WTC11 (cell line): ENCODE results near the gene PDE1A. TPM values are rescaled to one million over a fixed set of nuclear protein-coding genes. Genes with fewer than 3 reads are reported as not detected.

Experiments
- ATAC-seq: fragments of 200-7000 bp; cut with Tn5 transposase; 2 replicates; pipeline ENCODE4 v1.10.0; 2021; ENCODE audit warnings: mild to moderate bottlenecking, moderate library complexity
- CTCF ChIA-PET: fragments of 300-600 bp; sonication (Branson Sonifier 250); formaldehyde crosslinking; loops from one replicate; lab custom pipeline; 2021; ENCODE audit warnings: antibody characterized with exemption; lab: Charles Lee
- POLR2A ChIA-PET: fragments of 350-600 bp; sonication (Branson Sonifier 250); formaldehyde crosslinking; loops from one replicate; lab custom pipeline; 2021; ENCODE audit warnings: antibody characterized with exemption; lab: Charles Lee
- DNase-seq: peaks from one replicate; pipeline ENCODE4 v3.0.0; 2021; ENCODE audit warnings: low spot score
- H3K27ac Mint-ChIP-seq: 2 replicates; pipeline ENCODE4 v1.8.0; 2021; ENCODE audit warnings: mixed read lengths
- H3K27me3 Mint-ChIP-seq: 2 replicates; pipeline ENCODE4 v1.8.0; 2021; ENCODE audit warnings: low read depth, mild to moderate bottlenecking, moderate library complexity, mixed read lengths
- H3K36me3 Mint-ChIP-seq: 2 replicates; pipeline ENCODE4 v1.8.0; 2021; ENCODE audit warnings: mixed read lengths
- H3K4me1 Mint-ChIP-seq: 2 replicates; pipeline ENCODE4 v1.8.0; 2022; ENCODE audit warnings: mixed read lengths
- H3K4me3 Mint-ChIP-seq: 2 replicates; pipeline ENCODE4 v1.8.0; 2021; ENCODE audit warnings: mild to moderate bottlenecking, moderate library complexity, mixed read lengths
- H3K9me3 Mint-ChIP-seq: 2 replicates; pipeline ENCODE4 v1.8.0; 2021; ENCODE audit warnings: mixed read lengths
- AFF4 ChIP-seq: sonication (generic); formaldehyde crosslinking; IDR thresholded peaks from 2 replicates; pipeline ENCODE4 v1.8.1; 2023; ENCODE audit warnings: mild to moderate bottlenecking, missing genetic modification reagents, borderline replicate concordance
- AR ChIP-seq: fragments of 250-450 bp; sonication (Bioruptor Pico); IDR thresholded peaks from 2 replicates; pipeline ENCODE4 v1.9.0; 2021; ENCODE audit warnings: mild to moderate bottlenecking
- CREB1 ChIP-seq: sonication (generic); formaldehyde crosslinking; IDR thresholded peaks from 2 replicates; pipeline ENCODE4 v1.8.0; 2023; ENCODE audit warnings: mild to moderate bottlenecking, missing genetic modification reagents
- E2F5 ChIP-seq: sonication (generic); formaldehyde crosslinking; IDR thresholded peaks from 2 replicates; pipeline ENCODE4 v1.8.1; 2022; ENCODE audit warnings: mild to moderate bottlenecking, moderate library complexity, missing genetic modification reagents
- JUN ChIP-seq: sonication (generic); formaldehyde crosslinking; IDR thresholded peaks from 2 replicates; pipeline ENCODE4 v1.8.0; 2023; ENCODE audit warnings: mild to moderate bottlenecking, missing genetic modification reagents
- NFE2L1 ChIP-seq: sonication (generic); formaldehyde crosslinking; IDR thresholded peaks from 2 replicates; pipeline ENCODE4 v1.8.1; 2023; ENCODE audit warnings: missing genetic modification reagents
- OVOL2 ChIP-seq: fragments of 250-450 bp; sonication (Bioruptor Pico); IDR thresholded peaks from 2 replicates; pipeline ENCODE4 v1.9.0; 2021; ENCODE audit warnings: mild to moderate bottlenecking, borderline replicate concordance
- PRRX2 ChIP-seq: fragments of 250-450 bp; sonication (Bioruptor Pico); IDR thresholded peaks from 2 replicates; pipeline ENCODE4 v1.8.0; 2021; ENCODE audit warnings: mild to moderate bottlenecking
- SMAD3 ChIP-seq: sonication (generic); formaldehyde crosslinking; IDR thresholded peaks from 2 replicates; pipeline ENCODE4 v1.8.0; 2022; ENCODE audit warnings: missing genetic modification reagents, mild to moderate bottlenecking, borderline replicate concordance
- TCF7 ChIP-seq: sonication (generic); formaldehyde crosslinking; IDR thresholded peaks from 2 replicates; pipeline ENCODE4 v1.8.0; 2022; ENCODE audit warnings: mild to moderate bottlenecking, low read depth, missing genetic modification reagents, moderate library complexity
- TEAD1 ChIP-seq: sonication (generic); formaldehyde crosslinking; IDR thresholded peaks from 2 replicates; pipeline ENCODE4 v1.8.0; 2022; ENCODE audit warnings: mild to moderate bottlenecking, missing genetic modification reagents
- ZMAT4 ChIP-seq: fragments of 250-450 bp; sonication (Bioruptor Pico); IDR thresholded peaks from 2 replicates; pipeline ENCODE4 v1.9.0; 2021; ENCODE audit warnings: mild to moderate bottlenecking
- ZNF219 ChIP-seq: sonication (generic); formaldehyde crosslinking; IDR thresholded peaks from 2 replicates; pipeline ENCODE4 v1.8.0; 2023; ENCODE audit warnings: missing genetic modification reagents, mild to moderate bottlenecking, borderline replicate concordance
- ZNF232 ChIP-seq: sonication (generic); formaldehyde crosslinking; IDR thresholded peaks from 2 replicates; pipeline ENCODE4 v1.8.0; 2022; ENCODE audit warnings: mild to moderate bottlenecking, missing genetic modification reagents
- ZNF396 ChIP-seq: fragments of 250-450 bp; sonication (Bioruptor Pico); IDR thresholded peaks from 2 replicates; pipeline ENCODE4 v1.8.0; 2021; ENCODE audit warnings: mild to moderate bottlenecking, moderate library complexity, borderline replicate concordance
- ZNF512 ChIP-seq: sonication (generic); formaldehyde crosslinking; IDR thresholded peaks from 2 replicates; pipeline ENCODE4 v1.8.1; 2022; ENCODE audit warnings: missing genetic modification reagents, borderline replicate concordance
- total RNA-seq: library from RNA; stranded (reverse); gene quantifications from 3 replicates; pipeline ENCODE4 v1.2.3, GENCODE V29; 2021
- TF ChIP-seq, protein P1 (sequence below): sonication (generic); formaldehyde crosslinking; IDR thresholded peaks from 2 replicates; pipeline ENCODE4 v1.8.1; 2023; ENCODE audit warnings: mild to moderate bottlenecking, moderate library complexity, missing genetic modification reagents
- TF ChIP-seq, protein P2 (sequence below): sonication (generic); formaldehyde crosslinking; IDR thresholded peaks from 2 replicates; pipeline ENCODE4 v1.8.1; 2022; ENCODE audit warnings: mild to moderate bottlenecking, missing genetic modification reagents, moderate library complexity, borderline replicate concordance
- TF ChIP-seq, protein P3 (sequence below): sonication (generic); formaldehyde crosslinking; IDR thresholded peaks from 2 replicates; pipeline ENCODE4 v1.8.1; 2022; ENCODE audit warnings: low read depth, missing genetic modification reagents, borderline replicate concordance

Gene PDE1A
- total RNA-seq, 1 experiment from 2014 or later = not detected

DNA sequence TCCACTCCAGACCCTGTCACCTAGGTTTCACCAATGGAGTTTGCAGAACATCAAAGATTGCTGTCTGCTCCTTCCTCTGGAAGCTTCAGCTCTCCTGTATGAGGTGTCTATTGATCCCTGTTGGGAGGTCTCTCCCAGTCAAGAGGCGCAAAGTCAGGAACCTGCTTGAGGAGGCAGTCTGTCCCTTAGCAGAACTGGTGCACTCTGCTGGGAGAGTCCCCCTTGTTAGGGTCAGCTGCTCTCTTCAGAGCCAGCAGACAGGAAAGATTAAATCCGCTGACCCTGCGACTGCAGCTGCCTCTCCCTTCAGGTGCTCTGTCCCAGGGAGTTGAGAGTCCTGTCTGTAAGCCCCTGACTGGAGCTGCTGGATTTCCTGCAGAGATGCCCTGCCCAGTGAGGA is 245.5 kb downstream of the PDE1A start (continued):
- TF ChIP-seq, protein P1, sequence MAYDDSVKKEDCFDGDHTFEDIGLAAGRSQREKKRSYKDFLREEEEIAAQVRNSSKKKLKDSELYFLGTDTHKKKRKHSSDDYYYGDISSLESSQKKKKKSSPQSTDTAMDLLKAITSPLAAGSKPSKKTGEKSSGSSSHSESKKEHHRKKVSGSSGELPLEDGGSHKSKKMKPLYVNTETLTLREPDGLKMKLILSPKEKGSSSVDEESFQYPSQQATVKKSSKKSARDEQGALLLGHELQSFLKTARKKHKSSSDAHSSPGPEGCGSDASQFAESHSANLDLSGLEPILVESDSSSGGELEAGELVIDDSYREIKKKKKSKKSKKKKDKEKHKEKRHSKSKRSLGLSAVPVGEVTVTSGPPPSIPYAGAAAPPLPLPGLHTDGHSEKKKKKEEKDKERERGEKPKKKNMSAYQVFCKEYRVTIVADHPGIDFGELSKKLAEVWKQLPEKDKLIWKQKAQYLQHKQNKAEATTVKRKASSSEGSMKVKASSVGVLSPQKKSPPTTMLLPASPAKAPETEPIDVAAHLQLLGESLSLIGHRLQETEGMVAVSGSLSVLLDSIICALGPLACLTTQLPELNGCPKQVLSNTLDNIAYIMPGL (CRISPR knock-in tag) = no peak
- TF ChIP-seq OVOL2 (CRISPR knock-in tag) (no peak), TCF7 (no peak)

- Mint-ChIP-seq H3K9me3 (peaks cover 14% of the 10 kb centered on the region), H3K27me3 (peaks cover 2% of the 10 kb centered on the region; the same call in 1 of the 2 replicates), H3K36me3 (peaks cover 3% of the 10 kb centered on the region; the same call in 1 of the 2 replicates), H3K27ac (no peak overlapping the region), H3K4me1 (no peaks in the 10 kb centered on the region)
- POLR2A ChIA-PET = no interaction called here
- CTCF ChIA-PET = no interaction called here
- no peak for ATAC-seq
- TF ChIP-seq PRRX2 (CRISPR knock-in tag) (no peak), CREB1 (CRISPR knock-in tag) (no peak), SMAD3 (CRISPR knock-in tag) (no peak), JUN (CRISPR knock-in tag) (no peak), TEAD1 (no peak), ZNF512 (CRISPR knock-in tag) (no peak)
- TF ChIP-seq, all 79 proteins: peak for 0
- DNase-seq = no peak
- no peak overlapping the region for H3K4me3 Mint-ChIP-seq
Observed at GRCh38 chr2:182179176-182179575, 247.7 kb downstream of the PDE1A start.

GRCh38 chr2:182173944-182174622 is 252.8 kb downstream of the PDE1A start:
- no peaks in the 10 kb centered on the region for H3K36me3 Mint-ChIP-seq
- POLR2A ChIA-PET = no interaction called here
- peaks cover 5% of the 10 kb centered on the region; the same call in 1 of the 2 replicates for H3K9me3 Mint-ChIP-seq
- no peak for DNase-seq
- no peak overlapping the region for H3K27ac Mint-ChIP-seq
- no peaks in the 10 kb centered on the region for H3K4me1 Mint-ChIP-seq
- TF ChIP-seq ZNF219 (CRISPR knock-in tag) (no peak), E2F5 (CRISPR knock-in tag) (no peak), ZMAT4 (CRISPR knock-in tag) (no peak), AR (CRISPR knock-in tag) (no peak), ZNF232 (CRISPR knock-in tag) (no peak), NFE2L1 (CRISPR knock-in tag) (no peak), AFF4 (CRISPR knock-in tag) (no peak), ZNF396 (CRISPR knock-in tag) (no peak)
- TF ChIP-seq, protein P2, sequence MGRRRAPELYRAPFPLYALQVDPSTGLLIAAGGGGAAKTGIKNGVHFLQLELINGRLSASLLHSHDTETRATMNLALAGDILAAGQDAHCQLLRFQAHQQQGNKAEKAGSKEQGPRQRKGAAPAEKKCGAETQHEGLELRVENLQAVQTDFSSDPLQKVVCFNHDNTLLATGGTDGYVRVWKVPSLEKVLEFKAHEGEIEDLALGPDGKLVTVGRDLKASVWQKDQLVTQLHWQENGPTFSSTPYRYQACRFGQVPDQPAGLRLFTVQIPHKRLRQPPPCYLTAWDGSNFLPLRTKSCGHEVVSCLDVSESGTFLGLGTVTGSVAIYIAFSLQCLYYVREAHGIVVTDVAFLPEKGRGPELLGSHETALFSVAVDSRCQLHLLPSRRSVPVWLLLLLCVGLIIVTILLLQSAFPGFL (CRISPR knock-in tag) = no peak
- TF ChIP-seq, protein P3, sequence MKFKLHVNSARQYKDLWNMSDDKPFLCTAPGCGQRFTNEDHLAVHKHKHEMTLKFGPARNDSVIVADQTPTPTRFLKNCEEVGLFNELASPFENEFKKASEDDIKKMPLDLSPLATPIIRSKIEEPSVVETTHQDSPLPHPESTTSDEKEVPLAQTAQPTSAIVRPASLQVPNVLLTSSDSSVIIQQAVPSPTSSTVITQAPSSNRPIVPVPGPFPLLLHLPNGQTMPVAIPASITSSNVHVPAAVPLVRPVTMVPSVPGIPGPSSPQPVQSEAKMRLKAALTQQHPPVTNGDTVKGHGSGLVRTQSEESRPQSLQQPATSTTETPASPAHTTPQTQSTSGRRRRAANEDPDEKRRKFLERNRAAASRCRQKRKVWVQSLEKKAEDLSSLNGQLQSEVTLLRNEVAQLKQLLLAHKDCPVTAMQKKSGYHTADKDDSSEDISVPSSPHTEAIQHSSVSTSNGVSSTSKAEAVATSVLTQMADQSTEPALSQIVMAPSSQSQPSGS = no peak
- H3K27me3 Mint-ChIP-seq = no peaks in the 10 kb centered on the region
- H3K4me3 Mint-ChIP-seq = no peak overlapping the region
- ATAC-seq = no peak
- CTCF ChIA-PET = no interaction called here
